SW 1271 (cell line): ENCODE measurements around the gene CYBB.
"Not testable (repeated sequence)": the region's sequence is repeated elsewhere in the genome, so short reads cannot be mapped to it uniquely, and the experiment has no call there.

Experiments used
- DNase-seq, 2 experiments: peaks; one replicate each; lab custom pipeline; 2025; lab: John Stamatoyannopoulos, UW

The CYBB gene

DNA sequence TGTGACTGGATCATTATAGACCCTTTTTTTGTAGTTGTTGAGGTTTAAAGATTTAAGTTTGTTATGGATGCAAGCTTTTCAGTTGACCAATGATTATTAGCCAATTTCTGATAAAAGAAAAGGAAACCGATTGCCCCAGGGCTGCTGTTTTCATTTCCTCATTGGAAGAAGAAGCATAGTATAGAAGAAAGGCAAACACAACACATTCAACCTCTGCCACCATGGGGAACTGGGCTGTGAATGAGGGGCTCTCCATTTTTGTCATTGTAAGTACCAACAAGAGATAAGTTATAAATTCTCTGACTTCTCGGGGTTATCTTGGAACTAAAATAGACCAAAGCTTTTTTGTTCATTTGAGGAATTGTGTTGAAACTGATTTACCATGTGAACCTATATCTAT is at the start of gene CYBB:
Gene CYBB (plus strand): TSS at position 203 of the 400 bp plus-strand sequence. CDS start 19 bp downstream, at position 222.
- no peak for DNase-seq

DNA sequence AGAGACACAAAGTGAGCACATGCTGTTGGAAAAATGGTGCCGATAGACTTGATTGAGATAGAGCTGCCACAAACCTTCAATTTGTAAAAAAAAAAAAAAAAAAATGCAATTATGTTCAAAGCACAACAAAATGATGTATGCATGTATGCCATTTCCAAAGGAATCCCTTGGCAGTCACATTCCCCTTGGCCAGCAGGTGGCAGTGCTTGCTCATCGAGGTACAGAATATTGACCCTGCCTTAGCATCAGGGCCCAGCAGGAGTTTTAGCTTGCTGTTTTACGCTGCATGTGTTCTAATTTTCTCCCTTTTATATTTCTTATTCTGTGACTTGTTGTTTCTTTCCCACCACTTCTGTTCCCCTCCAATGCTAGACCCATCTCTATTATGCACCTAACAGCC is 34.5 kb upstream of the CYBB start:
- peak in 1 of 2 experiments; percentile 1 for DNase-seq

DNA sequence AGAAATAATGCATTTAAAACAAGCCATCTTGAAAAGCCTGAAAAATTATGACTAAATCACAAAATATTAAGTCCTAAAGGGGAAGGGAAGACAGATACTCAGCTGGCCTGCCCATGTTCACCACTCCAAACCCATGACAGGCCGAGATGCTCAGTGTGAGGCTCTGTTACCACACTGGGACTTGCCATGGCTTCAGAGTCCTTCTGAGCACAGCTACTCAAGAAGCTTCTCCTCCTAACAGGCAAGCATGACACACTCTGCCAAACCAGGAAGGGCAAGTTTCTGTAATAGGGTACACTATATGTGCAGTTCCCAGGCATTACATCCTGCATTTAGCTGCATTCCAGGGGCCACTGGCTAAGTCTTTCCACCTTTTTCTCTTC is 34.0 kb upstream of the CYBB start:
- no peak for DNase-seq

DNA sequence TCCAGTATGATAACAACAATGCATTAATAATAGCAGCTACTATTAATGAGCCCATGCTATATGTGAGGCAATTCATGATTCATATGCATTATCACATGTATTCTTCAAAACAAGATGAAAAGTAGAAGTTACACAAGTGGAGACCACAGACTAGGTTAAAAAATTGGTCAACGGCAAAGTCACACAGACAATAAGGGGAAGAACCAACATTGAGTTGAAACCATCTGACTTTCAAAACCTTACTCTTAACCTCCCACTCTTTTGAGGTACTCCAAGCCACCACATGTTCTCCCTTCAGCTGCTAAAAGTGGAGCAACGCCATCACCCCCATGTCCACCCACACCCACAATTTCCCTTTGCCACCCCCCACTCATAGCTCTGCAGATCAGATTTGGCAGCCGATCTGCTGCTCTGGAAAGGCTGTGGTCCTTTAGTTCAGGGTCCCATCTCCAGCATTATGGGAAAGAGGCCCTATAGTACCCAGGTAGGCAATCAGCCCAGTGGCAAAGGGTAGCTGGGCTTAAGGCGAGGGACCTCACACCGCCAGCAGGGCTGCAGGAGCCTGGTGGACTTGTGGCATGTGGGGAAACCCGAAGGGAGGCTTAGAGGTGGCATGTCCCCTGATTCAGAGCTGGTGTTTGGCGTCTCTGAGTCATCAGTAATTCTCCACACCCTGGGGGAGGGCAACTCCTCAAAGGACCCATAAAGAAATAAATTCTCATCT is 33.5 kb upstream of the CYBB start:
- no peak for DNase-seq

DNA sequence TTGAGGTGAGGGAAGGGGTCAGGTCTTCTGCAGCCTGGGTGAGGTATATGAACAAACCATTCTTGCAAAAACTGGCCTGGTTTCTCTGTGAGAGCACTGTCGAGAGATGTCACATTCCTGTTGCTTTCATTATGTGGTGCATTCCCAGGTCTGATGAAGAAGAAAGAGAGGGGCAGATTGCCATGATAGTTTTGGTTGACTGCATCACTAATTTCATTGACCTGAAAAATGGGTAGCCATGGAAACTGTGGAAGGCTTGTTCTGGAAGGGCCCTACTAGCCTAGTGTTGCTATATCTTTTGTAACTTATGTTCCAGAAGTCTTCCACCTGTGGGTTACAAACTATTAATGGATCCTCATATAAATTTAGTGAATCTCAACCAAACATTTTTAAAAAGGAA is 32.9 kb upstream of the CYBB start:
- no peak for DNase-seq

DNA sequence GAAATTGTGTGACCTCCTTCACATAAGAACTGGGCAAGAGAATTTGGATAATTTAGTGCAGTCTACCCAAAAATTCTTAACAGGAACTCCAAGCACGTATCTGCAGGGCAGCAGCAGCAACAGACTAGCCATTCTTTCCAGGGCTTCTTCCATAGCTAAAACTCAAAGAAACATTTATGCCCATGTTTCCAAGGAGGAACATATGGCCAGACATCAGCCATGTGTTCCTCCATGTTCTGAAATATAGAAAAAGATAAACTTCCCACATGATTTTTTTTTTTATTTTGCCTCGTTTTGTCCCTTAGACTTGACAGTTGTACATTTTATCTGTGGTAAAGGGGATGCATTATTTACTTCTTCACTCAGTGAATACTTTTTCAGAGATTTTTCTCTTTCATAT is 27.6 kb upstream of the CYBB start:
- DNase-seq: no peak

DNA sequence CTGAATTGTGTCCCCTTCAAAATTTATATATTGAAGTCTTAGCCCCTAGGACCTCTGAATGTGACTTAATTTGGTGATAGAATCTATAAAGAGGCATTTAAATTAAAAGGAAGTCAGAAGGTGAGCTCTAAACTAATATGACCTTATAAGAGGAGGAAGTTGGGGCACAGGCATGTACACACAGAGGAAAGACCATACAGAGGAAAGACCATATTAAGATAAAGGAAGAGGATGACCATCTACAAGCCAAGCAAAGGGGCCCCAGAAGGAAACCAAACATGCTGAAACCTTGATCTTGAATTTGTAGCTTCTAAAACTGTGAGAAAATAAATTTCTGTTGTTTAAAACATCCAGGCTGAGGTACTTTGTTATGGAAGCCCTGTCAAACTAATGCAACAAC is 26.9 kb upstream of the CYBB start:
- DNase-seq: no peak

DNA sequence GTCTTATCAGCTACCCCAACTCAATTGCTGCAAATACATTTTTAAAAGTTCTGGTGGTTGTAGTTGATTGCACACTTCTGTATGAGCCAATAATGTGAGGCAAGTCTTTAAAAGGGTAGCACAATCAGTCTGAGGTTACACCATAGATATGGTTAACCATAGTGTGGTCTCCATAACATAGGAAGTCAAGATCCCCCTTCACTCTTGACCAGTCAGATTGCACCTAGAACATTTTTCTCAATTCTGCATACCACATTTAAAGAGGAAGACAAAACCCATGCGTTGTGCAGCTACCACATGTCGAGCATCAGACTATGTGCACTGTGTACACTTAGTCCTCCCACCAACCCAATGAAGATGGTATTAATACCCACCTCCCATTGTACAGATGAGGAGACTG is 26.5 kb upstream of the CYBB start:
- DNase-seq: no peak

DNA sequence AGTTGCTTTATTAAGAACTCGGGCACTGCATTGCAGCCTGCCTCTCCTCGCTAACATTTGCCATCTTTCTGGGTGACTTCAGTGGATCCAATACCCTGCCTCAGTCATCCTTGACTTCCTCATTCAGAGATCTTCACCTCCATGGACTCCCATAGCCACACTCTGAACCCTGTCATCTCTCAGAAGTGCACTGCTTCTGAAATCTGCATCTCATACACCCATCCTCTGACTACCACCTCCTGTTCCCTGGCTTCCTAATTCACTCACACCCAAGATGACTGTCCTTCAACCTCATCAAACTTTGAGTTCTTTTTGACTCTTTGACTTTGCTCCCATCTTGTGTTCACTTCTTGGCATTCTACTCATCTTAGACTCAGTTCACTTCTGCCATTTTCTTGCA is 25.3 kb upstream of the CYBB start:
- no peak for DNase-seq

DNA sequence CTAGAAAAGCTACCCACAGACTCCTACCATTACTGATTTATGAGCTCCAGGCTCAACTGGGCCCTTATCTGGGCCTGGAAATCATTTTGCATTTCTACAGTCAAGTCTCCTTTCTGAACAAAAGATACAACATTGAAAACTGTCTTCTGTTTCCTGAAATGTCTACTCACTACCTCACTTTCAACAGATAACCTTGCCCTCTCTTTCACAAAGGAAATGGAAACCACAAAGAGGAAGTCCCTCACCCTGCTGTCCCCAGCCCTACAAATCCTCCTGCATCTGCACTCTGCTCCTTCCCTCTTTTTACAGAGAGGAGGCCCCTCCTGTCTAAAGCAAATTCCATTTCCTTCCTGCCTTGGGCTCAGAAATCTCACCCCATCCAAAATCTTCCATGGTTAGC is 24.8 kb upstream of the CYBB start:
- DNase-seq: no peak

DNA sequence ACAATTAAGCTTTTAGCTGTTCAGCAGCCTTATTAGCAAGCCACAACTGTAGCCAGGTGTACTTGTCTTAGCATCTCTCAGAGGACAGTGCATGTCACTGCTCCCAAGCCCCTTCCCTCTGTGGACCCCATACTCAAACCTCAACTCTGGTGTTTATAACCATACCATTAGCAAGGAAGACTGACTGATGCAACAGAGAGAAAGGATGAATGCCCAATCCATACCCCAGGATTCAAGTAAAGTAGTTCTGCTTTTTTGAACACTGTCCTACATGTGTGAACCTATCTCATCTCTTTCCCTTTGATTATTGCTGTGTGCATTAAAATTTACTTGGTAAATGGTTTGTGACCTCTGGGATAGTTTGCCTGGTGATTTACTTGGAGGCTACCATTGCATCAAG is 22.8 kb upstream of the CYBB start:
- DNase-seq: no peak

DNA sequence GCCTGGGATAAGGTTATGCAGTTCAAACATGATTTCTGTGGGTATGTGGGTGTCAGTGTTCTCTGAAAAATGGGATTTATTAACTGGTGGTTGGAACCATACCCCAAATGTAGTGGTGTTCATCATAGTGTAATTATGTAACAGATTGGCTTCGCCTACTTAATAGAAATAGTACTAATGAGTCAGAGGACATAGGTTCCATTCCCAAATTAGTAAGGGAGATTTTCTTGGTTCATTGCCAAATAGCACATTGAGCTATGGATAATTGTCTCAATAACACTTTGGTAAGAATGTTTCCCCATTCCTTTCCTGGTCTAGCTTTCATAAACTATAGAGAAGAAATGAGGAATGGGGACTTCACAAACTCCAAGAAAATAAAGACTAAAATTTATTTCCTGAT is 20.5 kb upstream of the CYBB start:
- DNase-seq: no peak

DNA sequence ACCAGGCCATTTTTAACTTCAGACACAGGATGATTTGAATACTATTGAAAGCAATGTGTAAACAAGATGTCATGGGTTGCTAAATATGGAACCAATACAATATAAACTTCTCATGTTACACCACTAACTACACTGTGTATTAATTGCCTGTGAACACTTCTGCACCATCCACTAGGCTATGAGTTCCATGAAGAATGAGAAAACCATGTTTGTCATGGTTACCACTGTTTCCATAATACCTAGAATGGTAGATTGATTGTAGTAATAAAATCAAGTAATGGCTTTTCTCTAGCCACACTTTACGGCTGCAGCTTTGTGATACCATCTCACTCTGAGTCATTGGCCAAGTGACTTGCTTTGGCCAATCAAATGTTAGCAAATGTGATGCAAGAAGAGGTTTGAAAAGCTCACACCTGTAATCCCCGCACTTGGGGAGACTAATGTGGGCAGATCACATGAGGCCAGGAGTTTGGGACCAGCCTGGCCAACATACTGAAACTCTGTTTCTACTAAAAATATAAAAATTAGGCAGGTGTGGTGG is 19.9 kb upstream of the CYBB start:
- no peak for DNase-seq

DNA sequence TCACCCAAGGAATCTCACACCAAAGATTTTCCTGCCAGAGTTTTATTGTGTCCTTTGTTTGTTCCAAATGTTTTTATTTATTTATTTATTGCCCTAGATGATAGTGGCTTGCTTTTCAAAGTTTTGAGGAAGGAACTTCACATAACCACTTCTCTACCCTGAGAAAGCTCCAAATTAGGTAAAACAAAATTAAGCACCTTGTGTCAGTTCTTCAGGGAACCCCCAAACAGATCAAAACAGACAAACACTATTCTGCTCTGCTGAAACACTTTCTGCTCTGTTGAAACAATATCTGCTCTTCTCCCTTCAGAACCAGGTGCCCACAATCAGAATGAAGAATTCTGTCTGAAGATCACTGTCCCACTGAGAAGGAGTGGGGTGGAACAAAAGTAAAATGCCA is 16.5 kb upstream of the CYBB start:
- DNase-seq: no peak

DNA sequence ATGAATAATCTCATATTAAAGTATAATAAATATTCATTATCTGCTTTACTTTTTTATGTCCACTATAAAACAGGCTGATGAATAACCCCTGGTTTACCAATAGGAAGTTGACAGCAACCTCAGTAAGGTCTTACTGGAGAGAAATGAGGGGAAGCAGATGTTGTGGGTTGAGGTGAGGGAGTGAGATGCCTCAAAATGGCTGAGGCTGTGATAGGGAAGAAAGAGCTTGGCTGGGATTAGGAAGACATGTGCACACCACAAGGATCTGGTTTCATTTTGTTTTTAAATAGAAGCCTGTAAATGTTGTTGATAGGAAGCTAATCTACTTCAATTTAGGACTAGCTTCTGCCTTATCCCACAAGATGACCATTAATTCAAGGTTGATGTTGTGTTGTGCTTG is 14.4 kb upstream of the CYBB start:
- DNase-seq: no peak

DNA sequence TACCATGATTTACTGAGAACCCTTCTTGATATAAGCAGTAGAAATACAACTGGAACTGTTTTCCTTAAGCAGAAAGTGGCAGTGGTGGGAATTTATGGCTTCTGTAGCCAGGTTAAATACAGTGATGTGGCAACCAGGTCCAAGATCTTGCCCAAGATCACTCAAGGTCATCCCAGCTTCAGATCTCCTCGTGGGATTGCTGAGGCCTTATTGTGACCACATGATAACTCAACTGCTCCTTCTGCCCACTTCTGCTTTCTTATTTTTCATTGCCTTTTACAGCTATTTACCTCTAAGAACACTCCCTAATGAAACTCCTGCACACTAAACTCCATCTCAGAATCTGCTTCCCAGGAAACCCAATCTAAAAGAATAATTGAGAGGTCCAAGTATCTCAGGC is 12.4 kb upstream of the CYBB start:
- DNase-seq: no peak

DNA sequence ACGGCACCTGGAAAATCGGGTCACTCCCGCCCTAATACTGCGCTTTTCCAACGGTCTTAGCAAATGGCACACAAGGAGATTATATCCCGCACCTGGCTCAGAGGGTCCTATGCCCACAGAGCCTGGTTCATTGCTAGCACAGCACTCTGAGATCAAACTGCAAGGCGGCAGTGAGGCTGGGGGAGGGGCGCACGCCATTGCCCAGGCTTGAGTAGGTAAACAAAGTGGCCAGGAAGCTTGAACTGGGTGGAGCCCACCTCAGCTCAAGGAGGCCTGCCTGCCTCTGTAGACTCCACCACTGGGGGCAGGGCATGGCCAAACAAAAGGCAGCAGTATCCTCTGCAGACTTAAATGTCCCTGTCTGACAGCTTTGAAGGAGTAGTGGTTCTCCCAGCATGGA is 11.0 kb upstream of the CYBB start:
- not testable (repeated sequence) for DNase-seq

DNA sequence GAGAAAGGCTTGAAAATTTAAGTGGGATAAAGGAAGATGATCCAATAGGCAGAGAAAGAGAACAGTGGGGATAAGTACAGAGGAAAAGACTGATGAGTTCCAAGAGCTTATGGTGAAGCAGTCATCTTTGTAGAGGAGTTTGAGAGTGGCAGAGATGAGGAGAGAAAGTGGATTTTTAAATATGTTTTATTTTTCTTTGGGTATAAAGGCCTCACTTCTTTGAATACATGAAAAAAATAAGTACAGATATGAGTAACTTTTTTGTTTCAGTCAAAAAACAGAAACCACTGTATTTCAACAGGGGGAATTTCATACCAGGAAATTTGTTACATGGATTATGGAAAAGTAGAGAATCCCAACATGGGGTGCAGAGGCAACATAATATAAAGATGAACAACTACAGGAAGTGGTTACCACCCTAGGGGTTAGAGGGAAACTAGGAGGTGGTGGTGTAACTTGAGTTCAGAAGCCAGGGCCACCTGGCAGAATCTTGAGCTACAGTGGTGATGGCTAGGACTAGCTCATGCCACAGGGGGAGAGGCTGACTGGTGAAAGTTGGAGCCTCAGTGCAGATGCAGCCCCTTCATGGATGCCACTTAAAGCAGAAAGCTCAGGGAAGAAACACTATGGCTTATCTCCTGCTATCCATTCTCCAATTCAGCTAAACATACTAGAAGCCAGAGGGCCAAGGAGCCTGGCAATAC is 3.4 kb upstream of the CYBB start:
- no peak for DNase-seq

DNA sequence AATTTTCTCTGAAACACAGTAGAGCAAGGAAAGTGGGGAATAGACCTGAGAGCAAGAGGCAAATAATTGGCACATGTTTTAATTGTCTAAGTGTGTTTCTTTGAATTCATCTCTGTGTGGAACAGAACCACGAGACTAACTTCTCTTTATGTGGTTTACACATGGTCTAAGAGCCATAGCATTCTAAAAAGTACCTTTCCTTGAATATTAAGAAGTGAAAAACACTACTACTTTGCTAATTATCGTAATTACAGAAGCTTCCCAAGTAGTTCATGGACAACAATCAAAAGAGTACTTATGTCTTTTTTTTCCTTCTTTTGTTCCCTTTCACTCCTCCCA is 2.9 kb upstream of the CYBB start:
- no peak for DNase-seq

DNA sequence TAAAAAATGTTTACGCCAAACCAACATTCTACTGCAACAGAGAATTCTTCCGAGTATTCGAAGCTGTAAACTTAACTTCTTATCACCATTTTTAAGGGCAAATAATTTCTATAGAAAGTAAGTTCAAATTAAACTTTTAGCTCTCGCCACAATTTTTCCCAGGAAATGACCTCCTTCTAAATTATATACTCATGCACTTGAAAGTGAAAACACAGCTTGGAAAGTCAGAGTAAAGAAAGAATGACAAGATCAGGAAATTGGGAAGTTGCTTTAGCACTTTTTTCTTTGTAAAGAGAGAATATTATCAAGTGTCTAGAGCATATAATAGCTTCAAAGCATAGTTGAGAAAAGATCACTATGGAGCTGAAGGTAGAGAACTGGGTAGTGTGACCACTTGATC is 1.2 kb downstream of the CYBB start:
- DNase-seq: no peak

DNA sequence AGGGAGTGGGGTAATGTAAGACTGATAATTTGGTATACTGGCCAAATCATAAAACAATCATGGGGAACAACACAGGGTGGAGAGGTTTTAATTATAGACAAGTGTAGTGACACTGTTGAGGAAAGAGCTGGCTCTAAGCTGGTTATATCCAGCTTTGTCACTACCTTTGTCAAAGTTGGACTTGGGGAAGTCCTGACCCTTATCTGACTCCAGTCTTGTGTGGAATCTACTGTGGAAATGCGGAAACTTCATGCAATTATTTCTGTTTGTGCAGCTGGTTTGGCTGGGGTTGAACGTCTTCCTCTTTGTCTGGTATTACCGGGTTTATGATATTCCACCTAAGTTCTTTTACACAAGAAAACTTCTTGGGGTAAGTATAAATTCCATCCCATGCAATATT is 2.0 kb downstream of the CYBB start:
- DNase-seq: no peak

DNA sequence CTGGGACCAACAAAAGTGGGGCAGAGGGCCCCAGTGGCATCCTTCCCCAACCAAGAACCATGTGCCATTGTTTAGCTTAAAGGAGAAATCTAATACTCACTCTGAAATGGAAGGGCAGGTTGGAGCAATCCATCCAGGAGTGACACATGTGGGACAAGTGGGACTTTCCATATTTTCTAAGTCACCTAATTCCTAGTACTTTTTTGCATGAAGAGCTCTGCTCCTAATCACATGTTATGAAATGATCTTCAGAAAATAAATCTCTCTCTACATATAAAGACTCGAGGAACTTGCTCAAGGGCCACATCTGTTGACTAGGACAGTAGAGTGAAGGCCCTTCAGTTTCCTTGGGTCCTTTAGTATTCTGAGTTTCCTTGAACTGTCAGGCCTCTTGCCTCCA is 2.5 kb downstream of the CYBB start:
- DNase-seq: no peak

DNA sequence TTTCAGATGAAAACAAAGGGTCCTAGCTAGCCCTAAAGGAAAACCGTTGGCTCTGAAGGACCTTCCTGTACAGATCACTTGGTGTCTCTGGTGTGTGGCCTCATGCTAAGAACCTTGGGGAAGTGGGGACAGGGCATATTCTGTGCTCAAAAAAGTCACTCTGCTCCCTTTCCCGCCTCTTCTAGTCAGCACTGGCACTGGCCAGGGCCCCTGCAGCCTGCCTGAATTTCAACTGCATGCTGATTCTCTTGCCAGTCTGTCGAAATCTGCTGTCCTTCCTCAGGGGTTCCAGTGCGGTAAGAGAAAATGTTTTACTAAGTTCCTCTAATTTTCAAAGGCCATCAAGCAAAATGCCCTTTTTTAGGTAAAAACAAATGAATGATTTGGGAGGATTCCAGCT is 3.4 kb downstream of the CYBB start:
- DNase-seq: no peak

DNA sequence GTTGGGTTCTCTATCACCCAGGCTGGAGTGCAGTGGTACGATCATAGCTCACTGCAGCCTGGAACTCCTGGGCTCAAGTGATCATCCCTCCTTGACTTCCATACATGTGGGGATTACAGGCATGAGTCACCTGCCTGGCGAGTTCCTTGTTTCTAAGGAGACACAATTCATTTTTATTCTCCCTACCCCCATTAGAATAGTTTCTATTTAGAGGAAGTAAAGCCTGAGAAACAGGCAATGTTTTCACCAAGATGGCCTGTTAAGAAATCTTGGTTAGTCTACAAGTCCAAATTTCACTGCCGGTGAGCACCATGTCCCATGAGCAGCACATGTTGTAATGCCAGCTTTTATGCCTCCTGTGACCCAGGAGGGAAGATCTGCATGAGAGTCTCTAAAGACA is 5.7 kb downstream of the CYBB start:
- DNase-seq: no peak
